CD14-positive monocyte (primary cell): ENCODE results near the gene ELF5. TPM values are rescaled to one million over a fixed set of nuclear protein-coding genes. Genes with fewer than 3 reads are reported as not detected.
A peak's percentile ranks its signal among the peaks of the same experiment; 100 is the strongest.

ENCODE experiments used
- DNase-seq, 3 donors: peaks; one replicate each; pipeline ENCODE4 v3.0.0-alpha.2; 2011 to 2022
- H2AFZ ChIP-seq: 2 replicates; pipeline ENCODE4 v1.6.0; 2012; ENCODE audit warnings: mild to moderate bottlenecking, low read depth, low read length, inconsistent platforms; ENCODE audit not compliant: insufficient read depth, poor library complexity, severe bottlenecking
- H3K27ac ChIP-seq, 2 donors: 1 replicate in 1 of 2; 2 replicates in 1 of 2; pipeline ENCODE4 v1.5.1; 2012 to 2013; ENCODE audit warnings: low read length in 2 of 2, control low read depth in 1 of 2, inconsistent platforms in 1 of 2, low read depth in 1 of 2, mild to moderate bottlenecking in 1 of 2
- H3K27me3 ChIP-seq, 2 donors: one replicate each; pipeline versions ENCODE4 v1.6.0 to v1.6.1; 2011 to 2013; ENCODE audit warnings: low read length in 2 of 2; ENCODE audit not compliant: control insufficient read depth in 2 of 2, insufficient read depth in 2 of 2
- H3K36me3 ChIP-seq, 2 donors: replicated peaks in 1 of 2; 1 replicate in 1 of 2; 2 replicates in 1 of 2; pipeline versions ENCODE4 v1.5.1 to v1.6.1; 2012 to 2013; ENCODE audit warnings: low read length in 2 of 2, control low read depth in 1 of 2, inconsistent platforms in 1 of 2, mild to moderate bottlenecking in 1 of 2; ENCODE audit not compliant: insufficient read depth in 2 of 2, control insufficient read depth in 1 of 2
- H3K4me1 ChIP-seq, 2 donors: 1 replicate in 1 of 2; 2 replicates in 1 of 2; pipeline versions ENCODE4 v1.5.1 to v1.6.1; 2012 to 2013; ENCODE audit warnings: low read length in 2 of 2, control low read depth in 1 of 2, inconsistent platforms in 1 of 2, mild to moderate bottlenecking in 1 of 2, moderate library complexity in 1 of 2; ENCODE audit not compliant: insufficient read depth in 2 of 2, control insufficient read depth in 1 of 2
- H3K4me2 ChIP-seq: replicated peaks from 2 replicates; pipeline ENCODE3; 2012; ENCODE audit warnings: low read length, moderate library complexity, mild to moderate bottlenecking; ENCODE audit not compliant: poor library complexity, severe bottlenecking; ENCODE audit errors: extremely low read depth
- H3K4me3 ChIP-seq, 3 experiments: fragments of 200-600 bp in 1 of 3; sonication (generic) in 1 of 3; replicated peaks in 1 of 3; 1 replicate in 2 of 3; 2 replicates in 1 of 3; pipeline ENCODE4 v1.5.1; 2011 to 2013; ENCODE audit warnings: low read length in 3 of 3, mild to moderate bottlenecking in 3 of 3, control low read depth in 2 of 3, low read depth in 2 of 3, inconsistent platforms in 1 of 3, moderate library complexity in 1 of 3
- H3K79me2 ChIP-seq: 2 replicates; pipeline ENCODE4 v1.6.0; 2012; ENCODE audit warnings: mild to moderate bottlenecking, control low read depth, inconsistent platforms, low read length, moderate library complexity; ENCODE audit not compliant: insufficient read depth
- H3K9ac ChIP-seq: 2 replicates; pipeline ENCODE4 v1.6.0; 2017; ENCODE audit warnings: low read length, mild to moderate bottlenecking; ENCODE audit not compliant: insufficient read depth, poor library complexity, severe bottlenecking
- H3K9me3 ChIP-seq, 2 donors: replicated peaks in 1 of 2; 1 replicate in 1 of 2; 2 replicates in 1 of 2; pipeline versions ENCODE4 v1.5.1 to v1.6.1; 2012 to 2013; ENCODE audit warnings: low read length in 2 of 2, control low read depth in 1 of 2; ENCODE audit not compliant: control insufficient read depth in 1 of 2, insufficient read depth in 1 of 2
- H4K20me1 ChIP-seq: 2 replicates; pipeline ENCODE4 v1.6.0; 2012; ENCODE audit warnings: mild to moderate bottlenecking, low read length, control low read depth, moderate library complexity; ENCODE audit not compliant: insufficient read depth
- H3K27ac Mint-ChIP-seq, 7 donors: one replicate each; pipeline ENCODE4 v1.8.0; 2020; ENCODE audit warnings: mild to moderate bottlenecking in 7 of 7, mixed read lengths in 7 of 7, moderate library complexity in 6 of 7, inconsistent platforms in 2 of 7
- H3K27me3 Mint-ChIP-seq, 3 donors: one replicate each; pipeline ENCODE4 v1.8.0; 2021 to 2022; ENCODE audit warnings: low read depth in 3 of 3, mild to moderate bottlenecking in 3 of 3, mixed read lengths in 3 of 3, moderate library complexity in 3 of 3, inconsistent platforms in 1 of 3
- H3K36me3 Mint-ChIP-seq, 2 donors: one replicate each; pipeline ENCODE4 v1.8.0; 2020; ENCODE audit warnings: mixed read lengths in 2 of 2, inconsistent platforms in 1 of 2, mild to moderate bottlenecking in 1 of 2
- H3K4me1 Mint-ChIP-seq: one replicate; pipeline ENCODE4 v1.8.0; 2020; ENCODE audit warnings: mild to moderate bottlenecking, mixed read lengths
- H3K4me3 Mint-ChIP-seq, 2 donors: one replicate each; pipeline ENCODE4 v1.8.0; 2020; ENCODE audit warnings: mild to moderate bottlenecking in 2 of 2, mixed read lengths in 2 of 2, moderate library complexity in 1 of 2
- H3K9me3 Mint-ChIP-seq, 7 donors: one replicate each; pipeline ENCODE4 v1.8.0; 2020 to 2022; ENCODE audit warnings: mixed read lengths in 7 of 7, mild to moderate bottlenecking in 6 of 7, moderate library complexity in 6 of 7, inconsistent platforms in 2 of 7
- CTCF ChIP-seq: fragments of 200-600 bp; IDR thresholded peaks from one replicate; pipeline ENCODE4 v1.8.0; 2022; ENCODE audit warnings: antibody characterized with exemption, mild to moderate bottlenecking
- WGBS: methylation state at CpG from one replicate; pipeline ENCODE4 v1.1.5; 2013; ENCODE audit warnings: missing lambda C conversion rate; ENCODE audit not compliant: insufficient coverage; 5-methylcytosine and 5-hydroxymethylcytosine counted together
- intact Hi-C, 2 donors: fragments of 100-400 bp; cut with micrococcal nuclease; formaldehyde crosslinking; loops; one replicate each; pipeline versions ENCODE4 v1.15.0 to v1.15.1; 2023
- polyA plus RNA-seq, 3 donors: library from polyadenylated mRNA; depleted of rRNA in 1 of 3; unstranded in 2 of 3; stranded (reverse) in 1 of 3; fragments of 300-500 nt in 2 of 3; fragments of >200 nt in 1 of 3; fragmentation: Illumina TruSeq in 2 of 3; gene quantifications; 1 replicate in 2 of 3; 2 replicates in 1 of 3; pipeline ENCODE4 v1.2.3, GENCODE V29; 2012 to 2021

The ELF5 gene
- polyA plus RNA-seq, 3 donors: 0.27 TPM; not detected in 2

GRCh38 chr11:34510673-34511072 lies 2.9 kb downstream of the ELF5 start:
- Histone ChIP-seq H3K9ac (no peak overlapping the region), H3K27me3 (no peaks in the 10 kb centered on the region), H3K79me2 (no peaks in the 10 kb centered on the region), H3K9me3 (no peaks in the 10 kb centered on the region), H3K4me3 (no peak overlapping the region), H2AFZ (no peak overlapping the region), H4K20me1 (no peaks in the 10 kb centered on the region), H3K27ac (no peak overlapping the region), H3K4me1 (peaks cover 21 to 29% of the 10 kb centered on the region in 2 donors), H3K36me3 (no peaks in the 10 kb centered on the region), H3K4me2 (no peak overlapping the region)
- intact Hi-C loops: loop anchor here in 1 of 2 donors (10.0 kb wide), 1 partner anchor 384 kb away; no protein-coding TSS in a partner anchor
- peaks cover 34% of the 10 kb centered on the region for H3K4me1 Mint-ChIP-seq
- TF ChIP-seq CTCF: no peak
- H3K27me3 Mint-ChIP-seq: peaks cover 0 to 2% (median 0%) of the 10 kb centered on the region in 3 donors
- no peaks in the 10 kb centered on the region for H3K36me3 Mint-ChIP-seq
- no peak overlapping the region for H3K4me3 Mint-ChIP-seq
- H3K9me3 Mint-ChIP-seq: no peaks in the 10 kb centered on the region
- DNase-seq: no peak
- peak overlapping the region in 1 of 7 donors; percentile 26 for H3K27ac Mint-ChIP-seq
- 100% methylated on average over 2 of the region's 2 CpGs for WGBS

GRCh38 chr11:34510218-34510617 lies 3.4 kb downstream of the ELF5 start:
- Histone ChIP-seq H4K20me1 (no peaks in the 10 kb centered on the region), H3K4me2 (no peak overlapping the region), H3K9me3 (no peaks in the 10 kb centered on the region), H3K4me3 (no peak overlapping the region), H2AFZ (no peak overlapping the region), H3K79me2 (no peaks in the 10 kb centered on the region), H3K9ac (no peak overlapping the region), H3K36me3 (no peaks in the 10 kb centered on the region), H3K27me3 (no peaks in the 10 kb centered on the region), H3K4me1 (peaks cover 21 to 30% of the 10 kb centered on the region in 2 donors), H3K27ac (no peak overlapping the region)
- intact Hi-C loops: loop anchor here in 1 of 2 donors (10.0 kb wide), 1 partner anchor 385 kb away; no protein-coding TSS in a partner anchor
- no peak for DNase-seq
- H3K4me3 Mint-ChIP-seq: no peak overlapping the region
- no peaks in the 10 kb centered on the region for H3K9me3 Mint-ChIP-seq
- peaks cover 37% of the 10 kb centered on the region for H3K4me1 Mint-ChIP-seq
- no peak overlapping the region for H3K27ac Mint-ChIP-seq
- peaks cover 0 to 2% (median 0%) of the 10 kb centered on the region in 3 donors for H3K27me3 Mint-ChIP-seq
- H3K36me3 Mint-ChIP-seq: no peaks in the 10 kb centered on the region
- no peak for TF ChIP-seq CTCF
